H1 (cell line): ENCODE results near the gene SLC37A1.

Source experiments
- BRCA1 ChIP-seq: IDR thresholded peaks from 2 replicates; pipeline ENCODE4 v1.6.1; 2012; ENCODE audit warnings: low read depth, low read length, improper control_type of control experiment
- CBX5 ChIP-seq: fragments of 300-800, 300-1000 bp; sonication (generic); IDR thresholded peaks from 2 replicates; pipeline ENCODE4 v1.7.1; 2016; ENCODE audit warnings: antibody characterized with exemption, low read length, low read depth
- EGR1 ChIP-seq: IDR thresholded peaks from 2 replicates; pipeline ENCODE4 v1.6.1; 2011; ENCODE audit warnings: low read depth, low read length, borderline replicate concordance
- EP300 ChIP-seq, 2 experiments: IDR thresholded peaks; 1 replicate in 1 of 2; 2 replicates in 1 of 2; pipeline ENCODE4 v1.6.1; 2011 to 2012; ENCODE audit warnings: low read depth in 2 of 2, low read length in 2 of 2, mild to moderate bottlenecking in 2 of 2, borderline replicate concordance in 1 of 2, inconsistent platforms in 1 of 2, moderate library complexity in 1 of 2
- GABPA ChIP-seq: IDR thresholded peaks from 2 replicates; pipeline ENCODE4 v1.6.1; 2011; ENCODE audit warnings: mild to moderate bottlenecking, low read length, moderate library complexity, borderline replicate concordance; ENCODE audit not compliant: insufficient read depth
- KDM4A ChIP-seq: IDR thresholded peaks from one replicate; pipeline ENCODE4 v1.7.1; 2012; ENCODE audit warnings: low read depth, mild to moderate bottlenecking, moderate library complexity, low read length, inconsistent platforms; ENCODE audit not compliant: severe bottlenecking
- MAX ChIP-seq: IDR thresholded peaks from 2 replicates; pipeline ENCODE4 v1.6.1; 2012; ENCODE audit warnings: inconsistent platforms
- POLR2A ChIP-seq, 2 experiments: IDR thresholded peaks; 1 replicate in 1 of 2; 2 replicates in 1 of 2; pipeline ENCODE4 v1.6.1; 2011; ENCODE audit warnings: low read depth in 2 of 2, low read length in 2 of 2, mild to moderate bottlenecking in 2 of 2; ENCODE audit errors: control extremely low read depth in 1 of 2
- RXRA ChIP-seq: IDR thresholded peaks from 2 replicates; pipeline ENCODE4 v1.6.1; 2011; ENCODE audit warnings: low read depth, mild to moderate bottlenecking, low read length, moderate library complexity; ENCODE audit not compliant: insufficient read depth
- TF ChIP-seq, protein P1 (sequence below), 3 experiments: IDR thresholded peaks; 1 replicate in 2 of 3; 2 replicates in 1 of 3; pipeline versions ENCODE4 v1.5.1 to v1.6.1; 2011; ENCODE audit warnings: low read length in 3 of 3, mild to moderate bottlenecking in 3 of 3, inconsistent platforms in 2 of 3, low read depth in 1 of 3, moderate library complexity in 1 of 3; ENCODE audit not compliant: insufficient read depth in 1 of 3; ENCODE audit errors: control extremely low read depth in 1 of 3

GRCh38 chr21:42612390-42612789, 98.7 kb downstream of the SLC37A1 start:
- TF ChIP-seq POLR2A (IDR thresholded peaks at IDR 0.05; ENCODE audit: control extremely low read depth in 1 of 2, low read depth in 2 of 2, low read length in 2 of 2) (no peak), BRCA1 (no peak), MAX (no peak), GABPA (no peak), CBX5 (no peak), EP300 (IDR thresholded peaks at IDR 0.05; ENCODE audit: borderline replicate concordance in 1 of 2, low read depth in 2 of 2, low read length in 2 of 2) (no peak), KDM4A (no peak), RXRA (no peak), EGR1 (no peak)
- TF ChIP-seq, protein P1, sequence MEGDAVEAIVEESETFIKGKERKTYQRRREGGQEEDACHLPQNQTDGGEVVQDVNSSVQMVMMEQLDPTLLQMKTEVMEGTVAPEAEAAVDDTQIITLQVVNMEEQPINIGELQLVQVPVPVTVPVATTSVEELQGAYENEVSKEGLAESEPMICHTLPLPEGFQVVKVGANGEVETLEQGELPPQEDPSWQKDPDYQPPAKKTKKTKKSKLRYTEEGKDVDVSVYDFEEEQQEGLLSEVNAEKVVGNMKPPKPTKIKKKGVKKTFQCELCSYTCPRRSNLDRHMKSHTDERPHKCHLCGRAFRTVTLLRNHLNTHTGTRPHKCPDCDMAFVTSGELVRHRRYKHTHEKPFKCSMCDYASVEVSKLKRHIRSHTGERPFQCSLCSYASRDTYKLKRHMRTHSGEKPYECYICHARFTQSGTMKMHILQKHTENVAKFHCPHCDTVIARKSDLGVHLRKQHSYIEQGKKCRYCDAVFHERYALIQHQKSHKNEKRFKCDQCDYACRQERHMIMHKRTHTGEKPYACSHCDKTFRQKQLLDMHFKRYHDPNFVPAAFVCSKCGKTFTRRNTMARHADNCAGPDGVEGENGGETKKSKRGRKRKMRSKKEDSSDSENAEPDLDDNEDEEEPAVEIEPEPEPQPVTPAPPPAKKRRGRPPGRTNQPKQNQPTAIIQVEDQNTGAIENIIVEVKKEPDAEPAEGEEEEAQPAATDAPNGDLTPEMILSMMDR (IDR thresholded peaks at IDR 0.05; ENCODE audit: control extremely low read depth in 1 of 3, insufficient read depth in 1 of 3, low read depth in 1 of 3, low read length in 3 of 3): no peak
